ENCODE data around the gene FKBP2.

Gene FKBP2

DNA sequence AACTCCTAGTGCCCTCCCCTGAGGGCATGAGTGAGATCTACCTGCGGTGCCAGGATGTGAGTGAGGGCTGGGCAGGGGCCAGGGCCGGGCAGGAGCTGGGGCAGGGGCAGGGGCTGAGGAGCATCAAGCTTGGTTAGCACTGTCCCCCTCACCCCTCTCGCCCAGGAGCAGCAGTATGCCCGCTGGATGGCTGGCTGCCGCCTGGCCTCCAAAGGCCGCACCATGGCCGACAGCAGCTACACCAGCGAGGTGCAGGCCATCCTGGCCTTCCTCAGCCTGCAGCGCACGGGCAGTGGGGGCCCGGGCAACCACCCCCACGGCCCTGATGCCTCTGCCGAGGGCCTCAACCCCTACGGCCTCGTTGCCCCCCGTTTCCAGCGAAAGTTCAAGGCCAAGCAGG, 20.6 kb upstream of the FKBP2 start:
- no peak for DNase-seq (ENCODE audit: extremely low read depth, low read depth)

DNA sequence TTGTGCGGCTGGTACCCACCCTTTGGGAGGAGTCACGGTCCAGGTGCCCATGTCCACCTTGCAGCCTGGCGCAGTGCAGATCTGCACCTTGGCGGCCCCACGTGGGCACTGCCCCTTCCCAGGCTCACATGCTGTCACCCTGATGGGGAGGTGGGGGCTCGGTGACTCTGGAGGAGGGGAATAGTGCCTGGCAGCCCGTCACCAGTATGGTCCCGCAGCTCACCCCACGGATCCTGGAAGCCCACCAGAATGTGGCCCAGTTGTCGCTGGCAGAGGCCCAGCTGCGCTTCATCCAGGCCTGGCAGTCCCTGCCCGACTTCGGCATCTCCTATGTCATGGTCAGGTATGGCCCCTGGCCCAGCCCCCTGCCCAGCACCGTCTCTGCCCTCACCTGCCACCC, 20.1 kb upstream of the FKBP2 start:
- DNase-seq (ENCODE audit: extremely low read depth, low read depth) = no peak
- TF ChIP-seq, protein P1, sequence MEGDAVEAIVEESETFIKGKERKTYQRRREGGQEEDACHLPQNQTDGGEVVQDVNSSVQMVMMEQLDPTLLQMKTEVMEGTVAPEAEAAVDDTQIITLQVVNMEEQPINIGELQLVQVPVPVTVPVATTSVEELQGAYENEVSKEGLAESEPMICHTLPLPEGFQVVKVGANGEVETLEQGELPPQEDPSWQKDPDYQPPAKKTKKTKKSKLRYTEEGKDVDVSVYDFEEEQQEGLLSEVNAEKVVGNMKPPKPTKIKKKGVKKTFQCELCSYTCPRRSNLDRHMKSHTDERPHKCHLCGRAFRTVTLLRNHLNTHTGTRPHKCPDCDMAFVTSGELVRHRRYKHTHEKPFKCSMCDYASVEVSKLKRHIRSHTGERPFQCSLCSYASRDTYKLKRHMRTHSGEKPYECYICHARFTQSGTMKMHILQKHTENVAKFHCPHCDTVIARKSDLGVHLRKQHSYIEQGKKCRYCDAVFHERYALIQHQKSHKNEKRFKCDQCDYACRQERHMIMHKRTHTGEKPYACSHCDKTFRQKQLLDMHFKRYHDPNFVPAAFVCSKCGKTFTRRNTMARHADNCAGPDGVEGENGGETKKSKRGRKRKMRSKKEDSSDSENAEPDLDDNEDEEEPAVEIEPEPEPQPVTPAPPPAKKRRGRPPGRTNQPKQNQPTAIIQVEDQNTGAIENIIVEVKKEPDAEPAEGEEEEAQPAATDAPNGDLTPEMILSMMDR (IDR thresholded peaks at IDR 0.05; ENCODE audit: low read depth, low read length) = no peak

More for the DNA sequence above, 20.6 kb upstream of the FKBP2 start:
- TF ChIP-seq, protein P1 (IDR thresholded peaks at IDR 0.05; ENCODE audit: low read depth, low read length) = no peak

DNA sequence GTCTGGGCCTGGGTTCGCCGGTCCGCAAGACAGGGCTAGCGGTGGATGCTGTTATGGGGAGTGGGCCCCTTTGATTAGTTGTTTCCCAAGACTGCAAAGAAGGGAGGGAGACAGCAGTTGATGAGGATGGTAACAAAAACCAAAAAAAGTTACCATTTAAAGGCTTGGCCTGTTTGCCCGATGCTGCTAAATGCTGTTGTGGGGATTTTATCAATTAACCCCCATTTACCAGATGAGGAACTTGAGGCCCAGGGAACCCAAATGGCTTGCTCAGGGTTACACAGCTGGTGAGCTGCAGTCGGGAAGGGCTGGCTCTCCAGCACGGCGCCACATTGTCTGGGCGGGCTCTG, 18.3 kb upstream of the FKBP2 start:
- no peak for DNase-seq (ENCODE audit: extremely low read depth, low read depth)
- TF ChIP-seq, protein P1 (IDR thresholded peaks at IDR 0.05; ENCODE audit: low read depth, low read length) = no peak

DNA sequence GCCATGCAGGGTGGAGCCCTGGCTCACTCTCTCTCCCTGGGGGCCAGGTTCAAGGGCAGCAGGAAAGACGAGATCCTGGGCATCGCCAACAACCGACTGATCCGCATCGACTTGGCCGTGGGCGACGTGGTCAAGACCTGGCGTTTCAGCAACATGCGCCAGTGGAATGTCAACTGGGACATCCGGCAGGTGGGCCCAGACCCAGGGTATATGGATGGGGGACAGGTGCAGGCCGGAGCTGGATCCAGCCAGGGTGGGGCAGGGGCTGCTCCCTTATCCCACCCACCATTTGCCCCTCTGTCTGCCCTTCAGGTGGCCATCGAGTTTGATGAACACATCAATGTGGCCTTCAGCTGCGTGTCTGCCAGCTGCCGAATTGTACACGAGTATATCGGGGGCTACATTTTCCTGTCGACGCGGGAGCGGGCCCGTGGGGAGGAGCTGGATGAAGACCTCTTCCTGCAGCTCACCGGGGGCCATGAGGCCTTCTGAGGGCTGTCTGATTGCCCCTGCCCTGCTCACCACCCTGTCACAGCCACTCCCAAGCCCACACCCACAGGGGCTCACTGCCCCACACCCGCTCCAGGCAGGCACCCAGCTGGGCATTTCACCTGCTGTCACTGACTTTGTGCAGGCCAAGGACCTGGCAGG, 17.8 kb upstream of the FKBP2 start:
- DNase-seq (ENCODE audit: extremely low read depth, low read depth) = no peak
- TF ChIP-seq, protein P1 (IDR thresholded peaks at IDR 0.05; ENCODE audit: low read depth, low read length) = no peak

DNA sequence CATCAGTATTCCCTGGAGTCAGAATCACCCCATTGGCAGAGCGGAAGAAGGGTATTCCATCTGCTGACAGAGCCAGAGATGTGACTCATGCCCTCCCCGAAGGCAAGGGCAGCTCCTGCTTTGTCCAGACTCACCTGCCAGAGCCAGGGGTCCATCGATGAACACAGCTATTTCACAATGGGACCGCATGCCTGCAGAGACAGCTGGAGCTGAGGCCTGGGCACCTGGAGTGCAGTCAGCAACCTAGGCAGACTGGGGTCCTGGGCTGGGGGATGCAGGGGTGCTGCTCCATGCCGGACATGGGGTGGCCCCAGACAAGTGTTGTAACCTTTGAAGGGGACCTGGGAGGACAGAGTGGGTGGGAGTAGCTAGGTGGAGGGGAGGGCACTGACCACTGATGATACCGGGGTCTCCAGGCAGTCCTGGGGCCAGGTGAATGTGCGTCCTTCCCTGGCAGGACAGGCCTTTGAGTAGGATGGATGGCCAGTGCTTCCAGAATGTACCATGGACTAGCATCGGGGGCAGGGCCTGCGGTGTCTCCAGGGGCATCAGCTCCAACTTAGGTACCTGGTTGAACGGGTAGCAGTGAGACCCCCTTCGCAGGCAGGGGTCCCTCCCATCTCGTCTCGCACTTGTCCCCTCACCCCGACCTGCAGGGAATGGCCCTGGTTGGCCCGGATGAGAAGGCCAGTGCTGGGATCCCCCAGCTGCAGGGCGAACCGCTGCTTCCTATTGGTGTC, 16.6 kb upstream of the FKBP2 start:
- TF ChIP-seq, protein P1 (IDR thresholded peaks at IDR 0.05; ENCODE audit: low read depth, low read length) = no peak

DNA sequence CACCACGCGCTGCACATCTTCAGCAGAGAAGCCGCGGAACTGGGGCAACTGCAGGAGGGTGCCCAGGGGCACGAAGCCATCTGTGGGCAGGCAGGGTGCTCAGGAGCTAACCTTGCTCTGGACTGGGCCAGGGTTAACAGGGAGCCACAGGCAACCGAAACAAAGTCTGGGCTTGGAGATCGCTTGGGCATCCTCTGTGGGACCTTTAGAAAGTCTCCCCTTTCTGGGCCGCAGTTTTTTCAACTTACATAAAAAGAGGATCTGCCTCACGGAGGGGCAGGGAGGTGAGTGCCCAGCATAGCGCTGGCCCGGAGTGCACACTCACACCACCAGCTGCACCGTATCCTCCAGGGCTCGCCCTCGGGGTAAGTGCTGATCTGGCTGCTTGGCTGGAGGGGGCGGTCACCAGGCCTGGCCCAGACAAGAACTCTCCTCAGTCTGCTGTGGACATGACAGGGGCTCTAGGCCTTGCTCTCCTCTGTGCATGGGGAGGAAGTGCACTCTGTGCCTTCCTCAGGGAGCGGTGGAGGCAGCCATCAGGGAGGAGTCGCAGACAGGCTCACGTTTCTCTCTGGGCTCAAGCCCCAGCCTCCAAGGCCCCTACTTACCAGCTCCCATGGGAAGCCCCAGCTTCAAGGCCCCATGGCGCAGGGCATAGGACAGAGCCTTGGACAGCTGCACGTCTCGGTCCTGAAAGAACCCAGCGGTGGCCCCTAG, 15.8 kb upstream of the FKBP2 start:
- TF ChIP-seq, protein P1 (IDR thresholded peaks at IDR 0.05; ENCODE audit: low read depth, low read length) = no peak
- no peak for DNase-seq (ENCODE audit: extremely low read depth, low read depth)

More for the DNA sequence above, 16.6 kb upstream of the FKBP2 start:
- DNase-seq (ENCODE audit: extremely low read depth, low read depth) = no peak

Measured in AG09319 (cell line).